HG03354 (cell line): Measurements from ENCODE around the gene COX7A1.

Source experiments
- ATAC-seq: cut with Tn5 transposase; IDR thresholded peaks from one replicate; pipeline ENCODE4 v1.9.1; 2021; ENCODE audit warnings: mild to moderate bottlenecking; ENCODE audit not compliant: unreplicated experiment, poor library complexity, severe bottlenecking

Gene COX7A1

DNA sequence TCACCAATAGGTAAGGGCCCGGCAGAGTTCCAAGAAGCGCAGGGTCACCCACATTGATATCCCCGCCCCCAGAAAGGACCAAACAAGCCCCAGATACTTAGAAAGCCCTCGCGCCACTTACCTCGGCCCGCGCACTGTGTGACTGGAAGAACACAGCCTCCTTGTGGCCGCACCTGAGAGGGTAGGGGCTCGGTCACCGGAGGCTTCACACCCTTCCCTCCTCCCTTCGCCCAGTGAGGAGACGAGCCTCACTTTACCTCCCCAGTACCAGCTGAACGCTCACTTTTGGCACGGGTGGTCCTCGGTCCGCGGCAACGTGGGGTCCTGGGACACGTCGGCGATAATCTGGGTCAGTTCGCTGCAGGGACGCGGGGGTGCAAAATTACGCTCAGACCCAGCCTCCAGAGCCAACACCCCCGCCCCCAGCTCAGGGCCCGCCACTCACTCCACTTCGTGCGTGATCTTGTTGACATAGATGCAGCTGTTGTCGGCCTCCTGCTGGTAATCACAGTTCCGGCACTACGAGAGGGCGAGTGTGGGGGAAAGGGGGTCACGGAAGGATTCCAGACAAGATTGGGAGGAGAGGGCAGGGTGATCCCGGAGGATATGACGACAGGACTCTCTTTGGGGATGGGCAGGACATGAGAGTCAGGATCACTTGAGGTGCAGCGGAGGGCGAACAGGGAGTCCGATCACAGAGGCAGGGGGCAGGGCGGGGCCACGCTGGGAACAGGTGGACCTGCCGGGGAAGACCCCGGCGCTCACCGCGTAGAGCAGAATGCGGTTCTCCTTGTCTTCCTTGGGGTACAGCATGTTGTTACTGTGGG lies 38.1 kb downstream of the COX7A1 start:
- no peak for ATAC-seq

DNA sequence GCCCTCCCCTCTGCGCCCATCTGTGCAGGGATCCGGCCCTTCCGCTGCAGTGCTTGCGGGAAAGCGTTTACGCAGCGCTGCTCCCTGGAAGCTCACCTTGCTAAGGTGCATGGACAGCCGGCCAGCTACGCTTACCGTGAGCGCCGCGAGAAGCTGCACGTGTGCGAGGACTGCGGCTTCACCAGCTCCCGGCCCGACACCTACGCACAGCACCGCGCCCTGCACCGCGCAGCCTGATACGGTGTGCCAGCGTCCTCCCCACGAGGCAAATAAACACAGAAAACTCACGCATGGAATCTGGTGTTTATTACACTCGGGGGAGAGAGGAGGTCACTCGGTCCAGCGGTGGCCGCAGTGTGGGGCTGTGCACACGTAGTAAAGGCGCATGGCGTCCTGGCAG lies 38.8 kb downstream of the COX7A1 start:
- ATAC-seq: no peak

DNA sequence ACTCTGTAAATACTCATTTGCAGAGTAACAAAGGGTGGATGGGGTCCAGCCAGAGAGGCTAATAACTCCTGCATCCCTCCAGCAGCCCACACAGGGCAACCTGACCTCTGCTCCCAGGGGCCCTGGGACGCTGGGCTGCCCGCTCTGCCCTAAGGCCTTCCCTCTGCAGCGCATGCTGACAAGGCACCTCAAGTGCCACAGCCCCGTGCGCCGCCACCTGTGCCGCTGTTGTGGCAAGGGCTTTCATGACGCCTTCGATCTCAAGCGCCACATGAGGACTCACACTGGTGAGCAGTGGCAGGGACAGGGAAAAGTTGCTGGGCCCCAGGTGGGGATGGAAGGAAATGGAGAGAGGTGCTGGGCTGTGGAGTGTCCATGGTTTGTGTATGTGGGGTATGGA lies 39.6 kb downstream of the COX7A1 start:
- ATAC-seq: no peak

DNA sequence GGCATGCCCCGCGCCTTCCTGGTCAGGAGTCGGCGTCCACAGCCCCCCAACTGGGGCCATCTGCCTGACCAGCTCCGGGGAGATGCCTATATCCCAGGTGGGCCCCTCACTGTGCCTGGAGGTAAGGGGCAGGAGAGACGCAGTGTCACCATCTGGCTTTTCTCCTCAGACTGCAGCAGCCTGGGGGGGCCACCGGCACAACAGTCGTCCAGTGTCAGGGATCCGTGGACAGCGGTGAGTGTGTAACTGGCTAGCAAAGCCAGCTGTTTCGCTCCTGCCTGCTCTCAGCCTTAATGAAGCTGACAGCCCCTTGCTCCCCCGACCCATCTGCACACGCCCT lies 41.1 kb downstream of the COX7A1 start:
- no peak for ATAC-seq

DNA sequence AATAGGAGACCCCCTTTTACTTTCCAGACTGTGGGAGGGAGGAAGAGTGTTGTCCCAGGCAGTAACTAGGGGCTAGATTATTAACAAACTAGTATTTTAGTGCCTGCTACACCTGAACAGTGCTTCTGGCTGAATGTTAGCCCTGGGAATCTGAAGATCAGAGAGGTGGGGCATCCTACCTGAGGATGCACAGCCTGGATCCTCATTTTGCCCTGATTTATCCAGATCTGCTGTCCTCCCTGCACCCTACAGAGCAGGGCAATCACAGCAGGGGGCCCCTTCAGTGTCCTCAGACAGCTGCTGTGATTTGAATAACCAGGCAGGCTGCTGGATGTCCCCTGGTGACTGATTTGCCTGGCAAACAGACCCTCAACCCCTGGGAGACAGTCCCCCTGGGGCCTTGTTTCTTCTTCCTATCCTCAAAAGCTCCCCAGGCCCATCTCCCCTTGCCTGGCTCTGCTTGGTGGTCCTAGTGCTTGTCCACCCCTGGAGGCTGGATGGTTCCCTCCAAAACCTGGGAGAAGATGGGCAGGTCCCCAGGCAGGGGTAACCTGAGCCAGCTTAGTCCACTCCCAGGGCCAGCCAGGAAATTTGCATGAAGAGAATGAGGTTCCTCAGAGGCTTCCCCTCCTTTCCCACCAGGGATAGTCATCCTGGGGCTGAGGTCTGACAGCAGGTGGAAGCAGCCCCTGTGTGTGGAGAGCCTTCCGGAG lies 41.6 kb downstream of the COX7A1 start, which contains the start of gene OVOL3:
OVOL3 (plus strand) TSS at position 657 of the 713 bp plus-strand sequence. CDS start 60 bp downstream, outside the sequence.
- no peak for ATAC-seq

DNA sequence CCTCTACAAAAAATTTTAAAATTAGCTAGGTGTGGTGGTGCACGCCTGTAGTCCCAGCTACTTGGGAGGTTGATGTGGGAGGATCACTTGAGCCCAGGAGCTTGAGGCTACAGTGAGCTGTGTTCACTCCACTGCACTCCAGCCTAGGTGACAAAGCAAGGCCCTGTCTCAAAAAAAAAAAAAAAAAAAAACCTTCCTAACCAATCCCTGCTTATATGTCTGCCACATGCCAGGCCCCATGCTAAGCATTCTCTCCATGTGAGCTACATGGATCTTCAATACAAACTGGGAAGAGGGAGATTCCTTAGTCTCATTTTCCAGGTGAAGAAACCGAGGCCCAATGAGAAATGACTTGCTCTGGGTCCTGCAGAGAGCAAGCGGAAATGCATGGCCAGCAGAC lies 43.6 kb downstream of the COX7A1 start:
- no peak for ATAC-seq

DNA sequence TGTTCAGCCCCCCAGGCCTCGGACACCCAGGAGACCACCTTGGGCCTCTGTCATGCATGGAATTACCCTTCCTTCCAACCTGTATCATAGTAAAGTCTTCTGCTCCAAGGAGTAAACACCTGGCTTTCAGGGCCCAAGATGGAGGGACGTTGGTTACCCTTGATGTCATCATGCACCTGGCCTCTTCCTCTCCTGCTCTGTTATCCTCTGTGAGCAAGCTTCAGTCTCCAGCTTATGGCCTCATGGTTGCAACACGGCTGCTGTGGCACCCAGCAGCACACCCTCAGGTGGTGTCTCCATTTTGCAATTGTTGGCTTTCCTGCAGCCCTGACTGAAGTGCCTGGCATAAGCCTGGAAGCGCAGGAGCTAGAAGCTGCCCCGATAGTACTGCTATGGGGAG lies 45.3 kb downstream of the COX7A1 start:
- ATAC-seq: no peak

DNA sequence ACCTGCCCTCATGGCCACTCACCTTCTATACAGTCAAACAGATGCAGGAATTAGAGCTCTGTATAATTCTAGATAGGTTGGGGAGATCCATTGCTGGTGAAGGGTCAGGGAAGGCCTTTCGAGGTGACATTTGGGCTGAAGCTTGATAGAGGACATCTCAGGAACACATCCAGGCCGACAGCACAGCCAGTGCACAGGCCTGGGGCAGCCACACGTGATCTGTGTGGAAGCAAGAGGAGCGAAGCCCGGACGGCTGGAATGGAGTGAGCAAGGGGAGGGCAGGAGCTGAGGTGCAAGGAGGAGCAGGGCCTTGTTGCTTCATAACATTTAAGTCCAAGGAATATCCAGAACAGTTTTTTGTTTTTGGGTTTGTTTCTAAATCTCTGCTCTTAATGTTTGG lies 45.8 kb downstream of the COX7A1 start:
- no peak for ATAC-seq

DNA sequence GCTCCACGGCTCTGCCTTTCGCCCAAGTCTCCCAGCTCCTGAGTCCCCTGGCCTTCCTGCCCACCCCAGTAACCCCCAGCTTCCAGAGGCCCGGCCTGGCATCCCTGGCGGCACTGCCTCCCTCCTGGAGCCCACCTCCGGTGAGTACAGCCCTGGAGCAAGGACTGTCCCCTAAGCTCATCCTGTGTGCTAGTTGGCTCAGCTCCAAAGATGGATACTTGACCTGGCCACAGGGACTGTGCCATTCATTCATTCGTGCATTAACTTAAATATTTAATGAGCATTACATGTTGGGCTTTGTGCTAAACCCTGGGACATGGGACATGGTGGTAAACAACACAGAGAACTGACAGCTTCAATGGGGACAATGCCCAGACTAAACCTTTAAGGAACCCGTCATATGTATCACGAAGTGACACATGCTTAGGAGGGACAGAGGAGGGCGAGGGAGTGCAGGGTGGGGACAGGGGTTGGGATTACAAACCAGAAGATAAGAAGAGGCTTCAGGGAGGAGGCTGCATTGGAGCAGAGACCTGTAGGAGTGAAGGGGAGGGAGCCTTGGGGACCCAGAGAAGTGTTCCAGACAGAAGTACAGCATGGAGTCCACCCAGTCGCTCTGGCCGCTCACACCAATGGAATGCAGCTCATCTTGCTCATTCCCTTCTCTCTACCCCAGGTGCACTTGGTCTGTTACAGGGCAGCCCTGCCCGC lies 48.2 kb downstream of the COX7A1 start:
- ATAC-seq: no peak

DNA sequence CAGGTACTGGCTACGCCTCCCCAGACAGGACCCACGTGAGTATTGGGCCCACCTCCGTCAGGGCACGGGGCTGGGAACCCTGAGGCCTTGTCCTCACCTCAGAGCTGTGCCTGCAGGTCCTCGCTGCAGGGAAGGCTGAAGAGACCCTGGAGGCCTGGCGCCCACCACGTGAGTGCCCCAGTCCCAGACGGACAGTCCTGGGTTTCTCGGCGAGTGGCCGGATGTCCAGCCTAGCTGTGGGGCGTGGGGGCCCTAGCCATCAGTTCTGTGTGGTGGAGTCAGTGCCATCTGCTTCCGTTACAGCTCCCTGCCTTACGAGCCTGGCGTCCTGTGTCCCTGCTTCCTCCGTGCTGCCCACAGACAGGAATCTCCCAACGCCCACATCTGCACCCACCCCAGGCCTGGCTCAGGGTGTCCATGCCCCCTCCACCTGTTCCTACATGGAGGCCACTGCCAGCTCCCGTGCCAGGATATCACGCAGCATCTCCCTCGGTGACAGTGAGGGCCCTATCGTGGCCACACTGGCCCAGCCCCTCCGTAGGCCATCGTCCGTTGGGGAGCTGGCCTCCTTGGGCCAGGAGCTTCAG lies 49.1 kb downstream of the COX7A1 start:
- ATAC-seq: no peak

DNA sequence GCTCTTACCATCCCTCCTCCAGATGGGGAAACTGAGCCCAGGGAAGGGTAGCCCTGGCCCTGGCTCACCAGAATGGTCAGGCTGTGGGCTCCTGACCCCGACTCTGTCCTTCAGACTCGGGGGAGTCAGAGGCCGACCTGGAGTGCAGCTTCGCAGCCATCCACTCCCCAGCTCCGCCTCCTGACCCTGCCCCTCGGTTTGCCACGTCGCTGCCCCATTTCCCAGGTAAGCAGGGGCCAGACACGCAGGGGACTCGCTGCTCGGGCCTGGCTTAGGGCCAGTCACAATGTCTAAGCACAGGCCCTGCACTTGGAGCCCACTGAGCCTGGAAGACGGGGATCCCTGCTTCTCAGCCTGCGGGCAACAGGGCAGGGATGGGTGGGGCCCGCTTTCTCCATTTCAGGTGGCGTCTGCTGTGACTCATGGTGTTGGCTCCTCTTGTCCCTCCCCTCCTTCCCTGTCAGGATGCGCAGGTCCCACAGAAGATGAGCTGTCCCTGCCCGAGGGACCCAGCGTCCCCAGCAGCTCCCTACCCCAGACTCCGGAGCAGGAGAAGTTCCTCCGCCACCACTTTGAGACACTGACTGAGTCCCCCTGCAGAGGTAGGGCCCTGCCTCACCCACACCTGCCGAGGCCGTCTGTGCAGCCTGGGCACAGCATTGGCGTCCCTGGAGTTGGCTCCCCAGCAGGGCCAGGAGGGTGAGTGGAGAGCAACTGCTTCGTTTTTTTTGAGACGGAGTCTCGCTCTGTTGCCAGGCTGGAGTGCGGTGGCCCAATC lies 50.5 kb downstream of the COX7A1 start:
- ATAC-seq: no peak
